Measurements from ENCODE around the gene GTPBP6. TPM values are rescaled to one million over a fixed set of nuclear protein-coding genes. Genes with fewer than 3 reads are reported as not detected.
"Not testable (repeated sequence)": the region's sequence is repeated elsewhere in the genome, so short reads cannot be mapped to it uniquely, and the experiment has no call there.

GTPBP6 gene
- total RNA-seq, 4 donors from 2014 or later = 26.2 to 65.3 (median 35.7) TPM

- no peaks in the 10 kb centered on the region for H3K9me3 ChIP-seq
- TF ChIP-seq POLR2A (IDR thresholded peaks at IDR 0.05) = no peak
- TF ChIP-seq CTCF (IDR thresholded peaks at IDR 0.05) = no peak
- no peak overlapping the region for H3K27ac ChIP-seq
- intact Hi-C loops (cut with DNase I; ENCODE audit: low total_unique reads) = no loop called here
- no peaks in the 10 kb centered on the region for H3K36me3 ChIP-seq
- no peaks in the 10 kb centered on the region for H3K27me3 ChIP-seq
- no peak overlapping the region for H3K4me3 ChIP-seq
- DNase-seq = no peak
- no peaks in the 10 kb centered on the region for H3K4me1 ChIP-seq
These were observed 9.6 kb downstream of the GTPBP6 start for GRCh38 chrX:308821-309520.

GRCh38 chrX:307261-308111 lies 11.1 kb downstream of the GTPBP6 start:
- TF ChIP-seq CTCF (IDR thresholded peaks at IDR 0.05) (no peak), POLR2A (IDR thresholded peaks at IDR 0.05) (no peak)
- no peaks in the 10 kb centered on the region for H3K27me3 ChIP-seq
- H3K4me1 ChIP-seq = no peaks in the 10 kb centered on the region
- no peak overlapping the region for H3K27ac ChIP-seq
- H3K4me3 ChIP-seq = no peak overlapping the region
- intact Hi-C loops (cut with DNase I; ENCODE audit: low total_unique reads) = no loop called here
- H3K9me3 ChIP-seq = no peaks in the 10 kb centered on the region
- no peak for DNase-seq
- no peaks in the 10 kb centered on the region for H3K36me3 ChIP-seq

GRCh38 chrX:306614-307251 lies 11.9 kb downstream of the GTPBP6 start:
- H3K27me3 ChIP-seq; H3K27ac ChIP-seq; DNase-seq; H3K4me1 ChIP-seq; H3K9me3 ChIP-seq; H3K36me3 ChIP-seq; H3K4me3 ChIP-seq; intact Hi-C loops (cut with DNase I; ENCODE audit: low total_unique reads): not testable (repeated sequence)

GRCh38 chrX:305781-306613 lies 12.6 kb downstream of the GTPBP6 start:
- H3K9me3 ChIP-seq; DNase-seq; H3K4me3 ChIP-seq; H3K4me1 ChIP-seq; H3K36me3 ChIP-seq; H3K27me3 ChIP-seq; H3K27ac ChIP-seq; intact Hi-C loops (cut with DNase I; ENCODE audit: low total_unique reads): not testable (repeated sequence)

- H3K4me3 ChIP-seq = no peak overlapping the region
- no peaks in the 10 kb centered on the region for H3K9me3 ChIP-seq
- no peaks in the 10 kb centered on the region for H3K4me1 ChIP-seq
- DNase-seq = no peak
- no peaks in the 10 kb centered on the region for H3K27me3 ChIP-seq
- H3K36me3 ChIP-seq = no peaks in the 10 kb centered on the region
- no peak for TF ChIP-seq CTCF (IDR thresholded peaks at IDR 0.05)
- no peak for TF ChIP-seq POLR2A (IDR thresholded peaks at IDR 0.05)
- intact Hi-C loops (cut with DNase I; ENCODE audit: low total_unique reads) = no loop called here
- no peak overlapping the region for H3K27ac ChIP-seq
These were observed 15.6 kb downstream of the GTPBP6 start for GRCh38 chrX:302975-303374.

Measured in uterus (tissue), 4 donors.